NB4 (cell line): ENCODE data around the gene LRRTM2.

Source experiments
- DNase-seq: peaks from one replicate; pipeline ENCODE4 v3.0.0; 2010; ENCODE audit warnings: low read depth
- H3K4me3 ChIP-seq: one replicate; pipeline ENCODE4 v1.5.1; 2011; ENCODE audit warnings: mild to moderate bottlenecking, low read depth, low read length, moderate library complexity
- MYC ChIP-seq: IDR thresholded peaks from 2 replicates; pipeline ENCODE4 v1.6.1; 2011; ENCODE audit warnings: low read depth, low read length
- POLR2A ChIP-seq: IDR thresholded peaks from 2 replicates; pipeline ENCODE4 v1.6.1; 2011; ENCODE audit warnings: mild to moderate bottlenecking; ENCODE audit not compliant: insufficient read length; ENCODE audit errors: extremely low read depth
- TF ChIP-seq, protein P1 (sequence below): IDR thresholded peaks from one replicate; pipeline ENCODE4 v1.5.1; 2012; ENCODE audit warnings: low read depth, low read length
- TF ChIP-seq, protein P2 (sequence below): IDR thresholded peaks from 2 replicates; pipeline ENCODE4 v1.6.1; 2011; ENCODE audit warnings: low read depth, low read length

LRRTM2 gene

DNA sequence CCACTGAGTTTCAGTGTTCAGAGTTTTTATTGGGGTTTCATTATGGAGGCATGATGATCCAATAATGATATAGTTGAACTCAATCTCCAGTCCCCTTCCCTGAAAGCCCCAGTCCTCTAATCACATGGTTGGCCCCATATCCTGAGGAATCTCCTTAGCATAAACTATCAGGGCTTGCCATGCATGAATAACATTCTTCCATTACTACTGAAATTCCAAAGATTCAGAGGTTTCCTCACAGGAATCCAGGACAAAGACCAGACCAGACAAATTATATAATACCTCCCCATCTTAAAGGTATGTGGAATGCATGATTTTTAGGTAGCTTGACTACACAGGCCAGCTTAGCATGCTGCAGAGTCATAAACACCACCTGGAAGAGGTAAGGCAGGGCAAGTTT lies 15.5 kb upstream of the LRRTM2 start:
- TF ChIP-seq POLR2A, result no peak
- TF ChIP-seq MYC, result no peak
- TF ChIP-seq, protein P1, sequence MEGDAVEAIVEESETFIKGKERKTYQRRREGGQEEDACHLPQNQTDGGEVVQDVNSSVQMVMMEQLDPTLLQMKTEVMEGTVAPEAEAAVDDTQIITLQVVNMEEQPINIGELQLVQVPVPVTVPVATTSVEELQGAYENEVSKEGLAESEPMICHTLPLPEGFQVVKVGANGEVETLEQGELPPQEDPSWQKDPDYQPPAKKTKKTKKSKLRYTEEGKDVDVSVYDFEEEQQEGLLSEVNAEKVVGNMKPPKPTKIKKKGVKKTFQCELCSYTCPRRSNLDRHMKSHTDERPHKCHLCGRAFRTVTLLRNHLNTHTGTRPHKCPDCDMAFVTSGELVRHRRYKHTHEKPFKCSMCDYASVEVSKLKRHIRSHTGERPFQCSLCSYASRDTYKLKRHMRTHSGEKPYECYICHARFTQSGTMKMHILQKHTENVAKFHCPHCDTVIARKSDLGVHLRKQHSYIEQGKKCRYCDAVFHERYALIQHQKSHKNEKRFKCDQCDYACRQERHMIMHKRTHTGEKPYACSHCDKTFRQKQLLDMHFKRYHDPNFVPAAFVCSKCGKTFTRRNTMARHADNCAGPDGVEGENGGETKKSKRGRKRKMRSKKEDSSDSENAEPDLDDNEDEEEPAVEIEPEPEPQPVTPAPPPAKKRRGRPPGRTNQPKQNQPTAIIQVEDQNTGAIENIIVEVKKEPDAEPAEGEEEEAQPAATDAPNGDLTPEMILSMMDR, result no peak
- TF ChIP-seq, protein P2, sequence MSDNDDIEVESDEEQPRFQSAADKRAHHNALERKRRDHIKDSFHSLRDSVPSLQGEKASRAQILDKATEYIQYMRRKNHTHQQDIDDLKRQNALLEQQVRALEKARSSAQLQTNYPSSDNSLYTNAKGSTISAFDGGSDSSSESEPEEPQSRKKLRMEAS, result no peak
- no peak for DNase-seq
- H3K4me3 ChIP-seq, result no peak overlapping the region

DNA sequence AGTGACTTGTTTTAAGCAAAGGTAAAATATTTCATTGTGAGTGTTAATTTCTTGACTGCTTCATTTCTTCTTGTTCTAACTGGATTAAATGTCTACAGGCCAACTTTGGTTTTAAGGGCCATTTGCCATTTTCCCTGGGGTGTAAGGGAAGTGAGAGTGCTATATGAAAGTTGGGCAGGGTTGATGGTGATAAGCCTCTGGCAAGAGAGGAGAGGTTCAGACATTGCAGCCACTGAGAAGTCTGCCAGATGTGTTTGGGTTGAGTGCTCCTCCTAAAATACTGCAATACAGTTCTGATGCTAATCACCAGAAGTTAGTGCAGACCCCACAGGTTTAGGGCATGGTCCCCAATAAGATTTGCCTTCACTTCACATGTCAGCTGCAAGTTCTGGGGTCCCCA lies 14.9 kb upstream of the LRRTM2 start:
- no peak overlapping the region for H3K4me3 ChIP-seq
- no peak for TF ChIP-seq MYC
- TF ChIP-seq, protein P1, result no peak
- TF ChIP-seq, protein P2, result no peak
- TF ChIP-seq POLR2A, result no peak
- no peak for DNase-seq

DNA sequence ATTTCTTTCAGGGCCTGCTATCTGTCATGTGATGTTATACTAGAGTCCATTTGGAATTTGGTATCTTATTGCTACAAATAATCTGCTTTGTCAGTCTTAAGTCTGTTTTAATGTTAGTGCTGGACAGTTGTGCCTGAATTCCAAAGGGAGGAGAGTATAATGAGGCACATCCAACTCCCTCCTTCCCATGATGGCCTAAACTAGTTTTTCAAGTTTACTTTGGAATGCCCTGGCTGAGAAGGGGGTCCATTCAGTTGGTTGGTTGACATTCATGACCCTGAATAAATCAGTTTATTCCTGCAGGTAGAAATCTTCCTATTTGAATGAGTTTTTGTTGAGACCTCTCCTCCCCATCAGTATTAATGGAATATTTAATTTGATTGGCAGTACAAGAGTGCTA lies 9.4 kb upstream of the LRRTM2 start:
- no peak overlapping the region for H3K4me3 ChIP-seq
- DNase-seq, result no peak
- TF ChIP-seq POLR2A, result no peak
- TF ChIP-seq, protein P1, result no peak
- no peak for TF ChIP-seq MYC
- TF ChIP-seq, protein P2, result no peak

DNA sequence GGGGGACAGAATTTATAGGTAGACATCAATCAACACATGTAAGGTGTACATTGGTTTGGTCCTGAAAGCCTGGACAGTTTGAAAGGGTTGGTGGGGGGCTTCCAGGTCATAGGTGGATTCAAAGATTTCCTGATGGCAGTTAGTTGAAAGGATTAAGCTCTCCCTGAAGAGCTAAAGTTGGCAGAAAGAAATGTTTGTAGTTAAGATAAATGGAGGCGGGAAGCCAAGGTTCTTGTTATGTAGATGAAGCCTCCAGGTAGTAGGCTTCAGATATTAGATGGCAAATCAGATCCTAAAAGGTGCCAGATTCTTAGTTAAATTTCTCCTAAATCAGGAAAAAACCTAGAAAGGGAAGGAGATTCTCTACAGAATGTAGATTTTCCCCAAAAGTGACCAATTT lies 9.0 kb upstream of the LRRTM2 start:
- TF ChIP-seq, protein P1, result no peak
- TF ChIP-seq, protein P2, result no peak
- TF ChIP-seq MYC (no peak), POLR2A (no peak)
- no peak overlapping the region for H3K4me3 ChIP-seq
- DNase-seq, result no peak

DNA sequence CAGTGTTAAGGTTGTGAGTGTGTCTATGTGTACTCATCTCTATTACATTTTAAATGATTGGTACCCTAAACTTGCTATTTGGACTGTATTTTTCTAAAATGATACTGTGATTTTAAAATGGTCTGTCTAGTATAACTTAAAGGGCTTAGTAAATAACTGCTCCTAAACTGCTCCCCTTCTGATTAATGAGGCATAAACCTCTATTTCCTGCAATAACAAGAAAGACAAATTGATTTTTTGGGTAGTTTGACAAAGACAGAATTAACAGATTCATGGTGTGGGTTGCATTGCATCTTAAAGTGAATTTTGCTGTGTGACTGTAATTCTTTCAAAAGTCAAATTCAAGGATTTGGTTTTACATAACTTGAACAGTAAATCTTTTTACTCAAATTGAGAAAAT lies 8.1 kb upstream of the LRRTM2 start:
- TF ChIP-seq, protein P2, result no peak
- TF ChIP-seq POLR2A, result no peak
- no peak for TF ChIP-seq MYC
- TF ChIP-seq, protein P1, result no peak
- DNase-seq, result no peak
- H3K4me3 ChIP-seq, result no peak overlapping the region
